Duodenal mucosa (tissue), 2 donors: ENCODE measurements around the gene YARS1.

Experiments used
- H3K27ac ChIP-seq: one replicate; pipeline ENCODE4 v1.7.0; 2013; ENCODE audit warnings: low read depth, low read length
- H3K27me3 ChIP-seq, 2 donors: one replicate each; pipeline ENCODE4 v1.7.0; 2013; ENCODE audit warnings: low read length in 2 of 2, control low read depth in 1 of 2; ENCODE audit not compliant: insufficient read depth in 2 of 2, control insufficient read depth in 1 of 2
- H3K36me3 ChIP-seq, 2 donors: one replicate each; pipeline ENCODE4 v1.7.0; 2013; ENCODE audit warnings: low read length in 2 of 2, control low read depth in 1 of 2; ENCODE audit not compliant: insufficient read depth in 2 of 2, control insufficient read depth in 1 of 2
- H3K4me1 ChIP-seq, 2 donors: one replicate each; pipeline ENCODE4 v1.7.0; 2013; ENCODE audit warnings: low read length in 2 of 2, control low read depth in 1 of 2; ENCODE audit not compliant: insufficient read depth in 2 of 2, control insufficient read depth in 1 of 2
- H3K4me3 ChIP-seq, 2 donors: one replicate each; pipeline ENCODE4 v1.7.0; 2013; ENCODE audit warnings: low read length in 2 of 2, low read depth in 1 of 2
- H3K9ac ChIP-seq, 2 donors: one replicate each; pipeline ENCODE4 v1.7.0; 2013; ENCODE audit warnings: low read length in 2 of 2, low read depth in 1 of 2
- H3K9me3 ChIP-seq, 2 donors: one replicate each; pipeline ENCODE4 v1.7.0; 2013; ENCODE audit warnings: low read length in 2 of 2, control low read depth in 1 of 2; ENCODE audit not compliant: control insufficient read depth in 1 of 2

Gene YARS1

GRCh38 chr1:32817159-32817814 is at the start of gene YARS1, which contains the start of gene S100PBP:
Gene YARS1, minus strand, starts transcription at chr1:32817358. Its CDS starts 114 bp downstream, at chr1:32817244.
Gene S100PBP, plus strand, starts transcription at chr1:32817653. Its CDS starts 8,447 bp downstream, at chr1:32826100.
- Histone ChIP-seq H3K4me1 (peaks cover 15 to 28% of the 10 kb centered on the region in 2 donors), H3K4me3 (peak within 1 kb of the TSS; percentile 88 to 99), H3K9ac (peak within 1 kb of the TSS; percentile 81 to 94), H3K27me3 (no peaks in the 10 kb centered on the region), H3K36me3 (peaks cover 0 to 2% of the 10 kb centered on the region in 2 donors), H3K27ac (peak within 1 kb of the TSS; percentile 91), H3K9me3 (no peaks in the 10 kb centered on the region)

GRCh38 chr1:32865639-32866405 is 48.7 kb upstream of the YARS1 start:
- no peaks in the 10 kb centered on the region for H3K9me3 ChIP-seq
- no peak overlapping the region for H3K4me3 ChIP-seq
- H3K4me1 ChIP-seq, result peaks cover 0 to 6% of the 10 kb centered on the region in 2 donors
- H3K27me3 ChIP-seq, result peaks cover 6 to 12% of the 10 kb centered on the region in 2 donors
- no peak overlapping the region for H3K27ac ChIP-seq
- H3K9ac ChIP-seq, result no peak overlapping the region
- peaks cover 5 to 21% of the 10 kb centered on the region in 2 donors for H3K36me3 ChIP-seq

GRCh38 chr1:32864375-32865019 is 47.3 kb upstream of the YARS1 start:
- no peaks in the 10 kb centered on the region for H3K9me3 ChIP-seq
- H3K4me1 ChIP-seq, result no peaks in the 10 kb centered on the region
- H3K4me3 ChIP-seq, result no peak overlapping the region
- H3K27ac ChIP-seq, result no peak overlapping the region
- peaks cover 5 to 23% of the 10 kb centered on the region in 2 donors for H3K36me3 ChIP-seq
- H3K9ac ChIP-seq, result no peak overlapping the region
- peaks cover 0 to 2% of the 10 kb centered on the region in 2 donors for H3K27me3 ChIP-seq

- Histone ChIP-seq H3K4me1 (no peaks in the 10 kb centered on the region), H3K27ac (no peak overlapping the region), H3K36me3 (peaks cover 11 to 26% of the 10 kb centered on the region in 2 donors), H3K9ac (no peak overlapping the region), H3K9me3 (no peaks in the 10 kb centered on the region), H3K4me3 (no peak overlapping the region), H3K27me3 (no peaks in the 10 kb centered on the region)
These were observed 46.7 kb upstream of the YARS1 start for GRCh38 chr1:32863881-32864245.

- no peaks in the 10 kb centered on the region for H3K27me3 ChIP-seq
- H3K4me1 ChIP-seq, result no peaks in the 10 kb centered on the region
- peaks cover 11 to 28% of the 10 kb centered on the region in 2 donors for H3K36me3 ChIP-seq
- H3K9me3 ChIP-seq, result no peaks in the 10 kb centered on the region
- H3K9ac ChIP-seq, result no peak overlapping the region
- no peak overlapping the region for H3K27ac ChIP-seq
- no peak overlapping the region for H3K4me3 ChIP-seq
These were observed 46.2 kb upstream of the YARS1 start for GRCh38 chr1:32863218-32863880.

- peaks cover 11 to 37% of the 10 kb centered on the region in 2 donors for H3K36me3 ChIP-seq
- H3K9me3 ChIP-seq, result no peaks in the 10 kb centered on the region
- no peaks in the 10 kb centered on the region for H3K4me1 ChIP-seq
- no peaks in the 10 kb centered on the region for H3K27me3 ChIP-seq
- no peak overlapping the region for H3K9ac ChIP-seq
- H3K4me3 ChIP-seq, result no peak overlapping the region
- no peak overlapping the region for H3K27ac ChIP-seq
These were observed 44.9 kb upstream of the YARS1 start for GRCh38 chr1:32861904-32862695.

- Histone ChIP-seq H3K9me3 (no peaks in the 10 kb centered on the region), H3K36me3 (peaks cover 11 to 43% of the 10 kb centered on the region in 2 donors), H3K27ac (no peak overlapping the region), H3K4me1 (no peaks in the 10 kb centered on the region), H3K9ac (no peak overlapping the region), H3K27me3 (no peaks in the 10 kb centered on the region), H3K4me3 (no peak overlapping the region)
These were observed 43.4 kb upstream of the YARS1 start for GRCh38 chr1:32860566-32860965.

- peaks cover 11 to 45% of the 10 kb centered on the region in 2 donors for H3K36me3 ChIP-seq
- H3K9me3 ChIP-seq, result no peaks in the 10 kb centered on the region
- peaks cover 0 to 3% of the 10 kb centered on the region in 2 donors for H3K4me1 ChIP-seq
- no peak overlapping the region for H3K27ac ChIP-seq
- no peaks in the 10 kb centered on the region for H3K27me3 ChIP-seq
- no peak overlapping the region for H3K9ac ChIP-seq
- H3K4me3 ChIP-seq, result no peak overlapping the region
These were observed 42.8 kb upstream of the YARS1 start for GRCh38 chr1:32859915-32860314.

GRCh38 chr1:32858791-32859190 is 41.6 kb upstream of the YARS1 start:
- no peaks in the 10 kb centered on the region for H3K9me3 ChIP-seq

More at GRCh38 chr1:32858791-32859190, 41.6 kb upstream of the YARS1 start:
- no peaks in the 10 kb centered on the region for H3K27me3 ChIP-seq
- H3K27ac ChIP-seq, result no peak overlapping the region
- peaks cover 17 to 53% of the 10 kb centered on the region in 2 donors for H3K36me3 ChIP-seq
- H3K4me1 ChIP-seq, result peaks cover 0 to 7% of the 10 kb centered on the region in 2 donors
- no peak overlapping the region for H3K4me3 ChIP-seq
- H3K9ac ChIP-seq, result no peak overlapping the region
